A549 (cell line): Measurements from ENCODE around the gene CHRND.

Experiments used
- CTCF ChIP-seq: fragments of >200 bp; sonication (Bioruptor Twin); formaldehyde crosslinking; IDR thresholded peaks from 3 replicates; pipeline ENCODE4 v1.5.1; 2016
- ESRRA ChIP-seq: fragments of 150-350 bp; IDR thresholded peaks from 2 replicates; pipeline ENCODE4 v1.6.1; 2014; ENCODE audit warnings: mild to moderate bottlenecking, low read length, borderline replicate concordance
- JUN ChIP-seq, 2 experiments: fragments of >200 bp; sonication (Bioruptor Twin); formaldehyde crosslinking; IDR thresholded peaks; 2 replicates in 1 of 2; 3 replicates in 1 of 2; pipeline ENCODE4 v1.6.1; 2016 to 2017
- NFE2L2 ChIP-seq: fragments of 150-350 bp; conservative IDR thresholded peaks from 2 replicates; pipeline ENCODE4 v1.6.1; 2014; ENCODE audit warnings: low read length
- POLR2A ChIP-seq: IDR thresholded peaks from 2 replicates; pipeline ENCODE4 v1.6.1; 2012; ENCODE audit warnings: mild to moderate bottlenecking, low read length
- ZC3H11A ChIP-seq: fragments of 450-650 bp; IDR thresholded peaks from 2 replicates; pipeline ENCODE4 v1.6.1; 2014; ENCODE audit warnings: antibody characterized with exemption, mild to moderate bottlenecking

- TF ChIP-seq CTCF (no peak), NFE2L2 (no peak), ZC3H11A (no peak), POLR2A (no peak), ESRRA (no peak), JUN (IDR thresholded peaks at IDR 0.05) (no peak)
These were observed 17.7 kb upstream of the CHRND start for GRCh38 chr2:232508251-232508650.
